Stimulated activated CD8-positive, alpha-beta memory T cell treated with anti-CD3 and anti-CD28 coated beads, Interleukin-7, amount 100 ng/mL, for 24 hours (primary cell): ENCODE measurements around the gene GPR25.

Experiments used
- DNase-seq: peaks from one replicate; pipeline ENCODE4 v3.0.0-alpha.2; 2020; ENCODE audit warnings: low read depth

The GPR25 gene

GRCh38 chr1:200894712-200895442, 22.1 kb downstream of the GPR25 start, which contains the start of gene INAVA:
Gene INAVA (plus strand): TSS chr1:200894900. CDS start chr1:200898401, 3,501 bp downstream.
- no peak for DNase-seq

DNA sequence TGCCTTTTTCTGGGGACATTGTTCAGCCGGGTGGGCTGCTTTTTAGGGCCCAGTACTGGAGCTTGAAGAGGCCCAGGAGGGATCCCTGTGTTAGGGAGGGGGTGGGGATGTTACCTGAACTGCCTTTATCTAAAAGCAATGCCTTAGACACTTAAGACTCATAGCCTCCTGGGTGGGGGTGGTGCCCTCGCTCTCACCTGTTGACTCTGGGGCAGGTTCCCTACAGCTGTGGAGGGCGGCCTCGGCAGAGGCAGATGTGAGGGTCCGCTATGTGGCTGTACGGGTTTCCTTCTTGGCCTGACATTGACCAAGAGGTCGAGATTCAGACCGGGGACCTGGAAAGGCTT, 22.6 kb downstream of the GPR25 start:
- no peak for DNase-seq

GRCh38 chr1:200895801-200896530, 23.2 kb downstream of the GPR25 start:
- no peak for DNase-seq

- no peak for DNase-seq
Observed at GRCh38 chr1:200896531-200897196, 23.9 kb downstream of the GPR25 start.

GRCh38 chr1:200897259-200897658, 24.5 kb downstream of the GPR25 start:
- DNase-seq = no peak

GRCh38 chr1:200899015-200899386, 26.2 kb downstream of the GPR25 start:
- DNase-seq = no peak

GRCh38 chr1:200899451-200899915, 26.7 kb downstream of the GPR25 start:
- DNase-seq = no peak

- no peak for DNase-seq
Observed at GRCh38 chr1:200899954-200900867, 27.4 kb downstream of the GPR25 start.

DNA sequence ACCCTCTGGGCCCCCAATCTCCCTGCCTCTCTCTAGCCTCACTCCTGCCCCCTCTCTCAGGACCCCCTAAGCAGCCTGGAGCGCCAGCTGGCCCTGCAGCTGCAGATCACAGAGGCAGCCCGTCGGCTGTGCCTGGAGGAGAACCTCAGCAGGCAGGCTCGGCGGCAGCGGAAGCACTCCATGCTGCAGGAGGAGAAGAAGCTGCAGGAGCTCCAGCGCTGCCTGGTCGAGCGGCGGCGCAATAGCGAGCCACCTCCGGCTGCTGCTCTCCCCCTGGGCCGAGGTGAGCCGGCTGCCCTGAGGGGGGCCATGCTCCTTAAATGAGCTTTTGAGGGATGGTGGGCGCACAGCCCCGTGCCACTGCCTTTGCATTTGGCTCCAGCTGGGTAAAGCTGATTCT, 28.1 kb downstream of the GPR25 start:
- DNase-seq = no peak

DNA sequence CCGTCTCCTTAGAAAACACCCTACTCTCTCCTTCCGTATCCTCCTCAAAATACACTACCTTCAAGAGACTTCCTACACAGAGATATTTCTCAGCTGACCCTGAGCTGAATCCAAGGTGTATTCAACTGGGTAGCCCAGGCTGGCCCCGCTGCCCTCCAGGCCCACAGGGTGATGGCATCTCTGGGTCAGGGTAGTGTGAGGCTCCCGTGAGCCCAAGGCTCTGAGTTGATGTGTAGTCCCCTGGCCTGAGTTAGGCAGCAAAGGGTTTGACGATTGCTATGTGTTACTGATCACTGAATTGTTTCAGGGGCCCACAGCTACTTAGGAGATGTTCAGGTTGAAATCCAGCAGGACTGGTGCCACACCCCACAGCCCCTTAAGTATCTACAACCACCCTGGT, 28.6 kb downstream of the GPR25 start:
- no peak for DNase-seq

DNA sequence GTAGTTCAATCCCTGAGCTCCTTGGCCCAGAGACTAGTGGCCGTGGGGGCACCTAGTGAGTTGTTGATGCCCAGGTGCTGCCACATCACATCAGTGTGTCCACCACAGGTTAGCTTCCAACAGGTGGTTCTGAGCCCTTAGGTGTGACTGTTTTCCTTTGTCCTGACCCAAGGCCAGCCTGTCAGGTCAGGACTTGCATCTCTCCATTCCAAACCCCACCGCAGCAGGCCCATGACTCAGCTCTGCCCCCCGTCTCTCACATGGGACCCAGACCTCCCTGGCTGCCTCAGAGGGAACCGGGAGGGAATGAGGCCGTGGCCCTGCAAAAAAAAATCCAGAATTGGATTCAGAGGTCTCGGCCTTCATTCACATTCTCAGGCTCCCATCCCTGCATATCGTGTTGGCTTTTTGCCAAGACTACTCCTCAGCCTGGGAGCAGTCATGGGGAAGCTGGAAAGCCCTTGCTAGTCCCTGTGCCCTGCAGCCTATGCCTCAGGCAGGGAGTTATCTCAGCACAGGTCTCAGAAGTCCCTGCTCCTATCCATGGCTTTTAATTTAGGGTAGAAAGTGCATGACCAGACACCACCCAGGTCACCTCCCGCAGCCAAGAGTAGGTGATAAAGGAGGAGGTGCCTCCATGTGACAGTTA, 29.1 kb downstream of the GPR25 start:
- no peak for DNase-seq

GRCh38 chr1:200903793-200904192, 31.0 kb downstream of the GPR25 start:
- no peak for DNase-seq

DNA sequence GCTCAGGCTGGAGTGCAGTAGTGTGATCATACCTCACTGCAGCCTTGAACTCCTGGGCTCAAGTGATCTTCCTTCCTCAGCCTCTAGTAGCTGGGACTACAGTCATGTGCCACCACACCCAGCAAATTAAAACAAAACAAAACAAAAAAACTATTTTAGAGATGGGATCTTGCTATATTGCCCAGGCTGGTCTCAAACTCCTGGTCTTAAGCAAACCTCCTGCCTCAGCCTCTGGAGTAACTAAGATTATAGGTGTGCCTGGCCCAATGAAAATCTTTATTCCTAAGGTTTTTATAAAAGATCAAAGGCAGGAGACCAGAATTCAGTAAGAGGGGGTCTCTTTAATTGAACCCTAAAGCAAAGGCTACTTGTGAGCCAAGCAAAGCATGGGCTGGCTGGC, 32.0 kb downstream of the GPR25 start:
- DNase-seq = no peak

DNA sequence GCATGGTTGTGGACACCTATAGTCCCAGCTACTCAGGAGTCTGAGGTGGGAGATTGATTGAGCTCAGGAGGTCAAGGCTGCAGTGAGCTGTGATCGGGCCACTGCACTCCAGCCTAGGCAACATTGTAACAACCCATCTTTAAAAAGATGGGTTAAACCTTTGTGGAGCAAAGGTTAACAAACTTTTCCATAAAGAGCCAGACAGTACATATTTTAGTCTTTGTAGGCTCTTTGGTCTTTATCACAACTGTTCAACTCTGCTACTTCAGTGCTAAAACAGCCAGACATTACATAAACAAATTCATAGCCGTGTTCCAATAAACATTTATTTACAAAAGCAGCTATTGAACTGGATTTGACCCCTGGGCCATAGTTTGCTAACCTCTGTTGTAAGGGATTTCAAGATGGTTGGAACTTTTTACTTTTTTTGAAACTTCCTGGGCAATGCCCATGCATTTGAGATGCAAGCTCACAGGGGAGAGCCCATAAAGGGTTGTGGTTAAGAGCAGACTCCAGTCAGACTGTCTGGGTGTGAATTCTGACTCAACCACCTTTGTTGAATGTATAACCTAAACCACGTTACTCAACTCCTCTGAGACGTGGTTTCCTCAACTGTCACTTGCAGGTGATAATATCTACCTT, 32.8 kb downstream of the GPR25 start:
- DNase-seq = no peak

- no peak for DNase-seq
Observed at GRCh38 chr1:200906491-200906890, 33.7 kb downstream of the GPR25 start.

- no peak for DNase-seq
Observed at GRCh38 chr1:200907611-200908097, 34.9 kb downstream of the GPR25 start.

- no peak for DNase-seq
Observed at GRCh38 chr1:200908191-200908868, 35.5 kb downstream of the GPR25 start.

GRCh38 chr1:200909071-200909470, 36.3 kb downstream of the GPR25 start:
- no peak for DNase-seq

- DNase-seq = no peak
Observed at GRCh38 chr1:200909757-200910239, 37.0 kb downstream of the GPR25 start.

GRCh38 chr1:200911361-200911760, 38.6 kb downstream of the GPR25 start:
- DNase-seq = no peak
